K562 (cell line): ENCODE measurements around the gene MYL12A. TPM values are rescaled to one million over a fixed set of nuclear protein-coding genes. Genes with fewer than 3 reads are reported as not detected.

Experiments
- ATF1 ChIP-seq, 2 experiments: fragments of 450-650 bp in 1 of 2; IDR thresholded peaks; 2 replicates each; pipeline ENCODE4 v1.6.1; 2016; ENCODE audit warnings: missing compliant biosample characterization in 1 of 2, missing genetic modification characterization in 1 of 2
- BCOR ChIP-seq: fragments of 450-650 bp; IDR thresholded peaks from 2 replicates; pipeline ENCODE4 v1.6.1; 2016
- CBX2 ChIP-seq: fragments of 200-600 bp; sonication (generic); IDR thresholded peaks from one replicate; pipeline ENCODE4 v1.6.1; 2012; ENCODE audit warnings: mild to moderate bottlenecking, low read length, inconsistent platforms; ENCODE audit not compliant: insufficient read depth, poor library complexity, severe bottlenecking
- CTBP1 ChIP-seq: fragments of 450-650 bp; IDR thresholded peaks from 2 replicates; pipeline ENCODE4 v1.6.1; 2016; ENCODE audit warnings: borderline replicate concordance
- GATAD2A ChIP-seq: fragments of 450-650 bp; IDR thresholded peaks from 2 replicates; pipeline ENCODE4 v1.6.1; 2017
- GTF2A2 ChIP-seq: IDR thresholded peaks from 2 replicates; pipeline ENCODE4 v1.6.1; 2016; ENCODE audit warnings: mild to moderate bottlenecking, missing genetic modification characterization, missing compliant biosample characterization
- HMGN3 ChIP-seq: IDR thresholded peaks from 2 replicates; pipeline ENCODE4 v1.6.1; 2011; ENCODE audit warnings: borderline replicate concordance, low read depth, mild to moderate bottlenecking, mixed read lengths, low read length; ENCODE audit not compliant: insufficient read length; ENCODE audit errors: extremely low read depth
- KDM5B ChIP-seq: fragments of 200-600 bp; sonication (generic); IDR thresholded peaks from 2 replicates; pipeline ENCODE4 v1.6.1; 2012; ENCODE audit warnings: low read depth, mild to moderate bottlenecking, moderate library complexity, low read length, control low read depth, inconsistent platforms; ENCODE audit not compliant: insufficient replicate concordance
- MYC ChIP-seq, 2 experiments: fragments of 250-450 bp in 1 of 2; sonication (Bioruptor Pico) in 1 of 2; IDR thresholded peaks; 2 replicates each; pipeline versions ENCODE4 v1.5.1 to v1.6.1; 2012 to 2021; ENCODE audit warnings: low read depth in 2 of 2, borderline replicate concordance in 1 of 2, improper control_type of control experiment in 1 of 2, low read length in 1 of 2, mild to moderate bottlenecking in 1 of 2, moderate library complexity in 1 of 2
- PML ChIP-seq: IDR thresholded peaks from 2 replicates; pipeline ENCODE4 v1.6.1; 2012; ENCODE audit warnings: low read length, inconsistent platforms
- PRMT5 ChIP-seq: sonication (generic); formaldehyde crosslinking; IDR thresholded peaks from 2 replicates; pipeline ENCODE4 v1.5.0; 2020; ENCODE audit warnings: missing genetic modification reagents
- RBM22 ChIP-seq: fragments of 200-400 bp; formaldehyde crosslinking; IDR thresholded peaks from 2 replicates; pipeline ENCODE4 v1.6.1; 2018; ENCODE audit warnings: low read length, low read depth; ENCODE audit not compliant: poor library complexity, severe bottlenecking
- ZFX ChIP-seq: sonication (generic); formaldehyde crosslinking; IDR thresholded peaks from 2 replicates; pipeline ENCODE4 v1.8.0; 2022; ENCODE audit warnings: mild to moderate bottlenecking, missing genetic modification reagents, moderate library complexity
- ZNF778 ChIP-seq: fragments of 450-650 bp; formaldehyde crosslinking; IDR thresholded peaks from 2 replicates; pipeline ENCODE4 v1.4.0; 2020; ENCODE audit warnings: mild to moderate bottlenecking, moderate library complexity
- ZZZ3 ChIP-seq: fragments of 450-650 bp; IDR thresholded peaks from 2 replicates; pipeline ENCODE4 v1.6.1; 2016; ENCODE audit warnings: antibody characterized with exemption, mild to moderate bottlenecking, moderate library complexity
- polyA plus RNA-seq, 8 experiments: library from polyadenylated mRNA; depleted of rRNA in 4 of 8; stranded (reverse) in 5 of 8; unstranded in 3 of 8; fragments of >200 nt; fragmentation: Nextera tagmentation in 2 of 8; fragmentation: Illumina TruSeq in 1 of 8; extraction: Ambion mirVana in 2 of 8; extraction: Trizol in 1 of 8; gene quantifications; 2 replicates each; pipeline versions ENCODE4 v1.2.1 to v1.2.3, GENCODE V29; 2011 to 2014; ENCODE audit warnings: inconsistent platforms in 1 of 8, missing spikeins in 1 of 8
- total RNA-seq, 7 experiments: library from RNA; depleted of rRNA in 6 of 7; stranded (reverse); fragments of >200 nt in 6 of 7; fragmentation: Illumina TruSeq in 2 of 7; extraction: Trizol in 2 of 7; gene quantifications; 2 replicates each; pipeline versions ENCODE4 v1.2.1 to v1.2.3, GENCODE V29; 2011 to 2021; ENCODE audit warnings: low replicate concordance in 1 of 7
- TF ChIP-seq, protein P1 (sequence below): fragments of 200-400 bp; formaldehyde crosslinking; IDR thresholded peaks from 2 replicates; pipeline ENCODE4 v1.6.1; 2017; ENCODE audit warnings: mild to moderate bottlenecking, low read depth, low read length, moderate library complexity
- TF ChIP-seq, protein P2 (sequence below): fragments of 450-650 bp; formaldehyde crosslinking; IDR thresholded peaks from 2 replicates; pipeline ENCODE4 v1.4.0; 2022; ENCODE audit warnings: mild to moderate bottlenecking, moderate library complexity
- TF ChIP-seq, protein P3 (sequence below), 2 experiments: fragments of 250-450 bp in 1 of 2; fragments of 450-650 bp in 1 of 2; sonication (Bioruptor Pico) in 1 of 2; IDR thresholded peaks; 2 replicates each; pipeline versions ENCODE4 v1.6.1 to v1.8.0; 2016 to 2021; ENCODE audit warnings: mild to moderate bottlenecking in 2 of 2, moderate library complexity in 2 of 2, missing compliant biosample characterization in 1 of 2, missing genetic modification characterization in 1 of 2
- TF ChIP-seq, protein P4 (sequence below): sonication (generic); formaldehyde crosslinking; IDR thresholded peaks from 2 replicates; pipeline ENCODE4 v1.8.1; 2023; ENCODE audit warnings: mild to moderate bottlenecking, missing genetic modification reagents
- TF ChIP-seq, protein P5 (sequence below): sonication (generic); formaldehyde crosslinking; IDR thresholded peaks from 2 replicates; pipeline ENCODE4 v1.8.1; 2023; ENCODE audit warnings: mild to moderate bottlenecking, missing genetic modification reagents

MYL12A gene
- total and polyA plus RNA-seq, 9 of the 15 experiments (the other 6 are each of a cell fraction or from before 2014, with no cell fraction given) = 308 to 1,031 (median 559) TPM

DNA sequence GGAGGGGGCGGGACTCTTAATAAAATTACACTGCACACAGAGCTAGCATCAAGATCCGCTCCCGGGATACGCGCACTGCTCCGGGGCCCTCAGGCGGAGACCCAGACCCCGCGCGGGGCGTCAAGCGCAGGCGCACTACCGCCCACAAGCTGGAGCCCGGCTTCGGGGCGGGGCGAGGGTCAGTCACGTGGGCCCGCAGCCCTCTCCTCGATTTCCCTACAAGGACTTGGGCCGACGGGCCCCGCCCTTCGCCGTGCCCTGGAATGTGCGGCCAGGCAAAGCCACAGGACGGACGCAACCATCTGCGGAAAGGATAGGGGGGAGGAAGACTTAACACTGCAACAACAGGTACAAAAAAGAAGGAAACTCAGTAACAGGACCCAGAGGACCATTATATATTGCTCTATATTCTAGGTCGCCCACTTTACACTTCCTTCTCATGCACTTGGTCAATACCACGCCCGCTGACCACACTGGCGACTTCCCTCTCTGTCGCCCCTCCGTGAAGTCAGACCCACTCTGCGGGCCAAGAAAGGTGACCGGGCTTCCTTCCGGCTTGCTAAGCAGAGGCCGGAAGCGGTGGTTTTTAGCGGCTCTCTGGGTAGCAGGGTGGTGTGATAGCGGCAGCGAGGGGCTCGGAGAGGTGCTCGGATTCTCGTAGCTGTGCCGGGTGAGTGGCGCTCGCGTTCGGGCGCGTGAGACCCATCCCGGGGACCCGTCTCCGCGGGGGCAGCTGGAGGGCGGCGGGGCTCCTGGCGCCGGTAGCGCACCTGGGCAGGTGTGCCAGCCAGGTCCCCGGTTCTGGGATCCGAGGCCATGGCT, at the start of gene MYL12A (continued):
- TF ChIP-seq, protein P1, sequence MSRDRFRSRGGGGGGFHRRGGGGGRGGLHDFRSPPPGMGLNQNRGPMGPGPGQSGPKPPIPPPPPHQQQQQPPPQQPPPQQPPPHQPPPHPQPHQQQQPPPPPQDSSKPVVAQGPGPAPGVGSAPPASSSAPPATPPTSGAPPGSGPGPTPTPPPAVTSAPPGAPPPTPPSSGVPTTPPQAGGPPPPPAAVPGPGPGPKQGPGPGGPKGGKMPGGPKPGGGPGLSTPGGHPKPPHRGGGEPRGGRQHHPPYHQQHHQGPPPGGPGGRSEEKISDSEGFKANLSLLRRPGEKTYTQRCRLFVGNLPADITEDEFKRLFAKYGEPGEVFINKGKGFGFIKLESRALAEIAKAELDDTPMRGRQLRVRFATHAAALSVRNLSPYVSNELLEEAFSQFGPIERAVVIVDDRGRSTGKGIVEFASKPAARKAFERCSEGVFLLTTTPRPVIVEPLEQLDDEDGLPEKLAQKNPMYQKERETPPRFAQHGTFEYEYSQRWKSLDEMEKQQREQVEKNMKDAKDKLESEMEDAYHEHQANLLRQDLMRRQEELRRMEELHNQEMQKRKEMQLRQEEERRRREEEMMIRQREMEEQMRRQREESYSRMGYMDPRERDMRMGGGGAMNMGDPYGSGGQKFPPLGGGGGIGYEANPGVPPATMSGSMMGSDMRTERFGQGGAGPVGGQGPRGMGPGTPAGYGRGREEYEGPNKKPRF = no peak
- no peak for TF ChIP-seq ZZZ3
- peak; percentile 93 for TF ChIP-seq RBM22
- TF ChIP-seq PML = peak; percentile 89
- no peak for TF ChIP-seq CBX2
- TF ChIP-seq KDM5B = peak; percentile 87
- no peak for TF ChIP-seq GATAD2A
- no peak for TF ChIP-seq PRMT5 (CRISPR knock-in tag)
- peak; percentile 71 for TF ChIP-seq GTF2A2
- peak; percentile 95 for TF ChIP-seq HMGN3
- TF ChIP-seq, protein P2, sequence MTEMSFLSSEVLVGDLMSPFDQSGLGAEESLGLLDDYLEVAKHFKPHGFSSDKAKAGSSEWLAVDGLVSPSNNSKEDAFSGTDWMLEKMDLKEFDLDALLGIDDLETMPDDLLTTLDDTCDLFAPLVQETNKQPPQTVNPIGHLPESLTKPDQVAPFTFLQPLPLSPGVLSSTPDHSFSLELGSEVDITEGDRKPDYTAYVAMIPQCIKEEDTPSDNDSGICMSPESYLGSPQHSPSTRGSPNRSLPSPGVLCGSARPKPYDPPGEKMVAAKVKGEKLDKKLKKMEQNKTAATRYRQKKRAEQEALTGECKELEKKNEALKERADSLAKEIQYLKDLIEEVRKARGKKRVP = no peak
- TF ChIP-seq MYC (IDR thresholded peaks at IDR 0.05; ENCODE audit: low read depth, low read length) = peak; percentile 64
- TF ChIP-seq MYC (CRISPR knock-in tag; IDR thresholded peaks at IDR 0.05; ENCODE audit: borderline replicate concordance, low read depth) = no peak; the same call in 1 of the 2 replicates
- no peak for TF ChIP-seq ATF1 (CRISPR knock-in tag; IDR thresholded peaks at IDR 0.05)
- TF ChIP-seq ATF1 (tag; IDR thresholded peaks at IDR 0.05) = peak; percentile 94
- no peak for TF ChIP-seq ZFX (CRISPR knock-in tag)
- TF ChIP-seq, protein P3, sequence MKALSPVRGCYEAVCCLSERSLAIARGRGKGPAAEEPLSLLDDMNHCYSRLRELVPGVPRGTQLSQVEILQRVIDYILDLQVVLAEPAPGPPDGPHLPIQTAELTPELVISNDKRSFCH (CRISPR knock-in tag; IDR thresholded peaks at IDR 0.05) = no peak
- TF ChIP-seq, protein P3 (tag; IDR thresholded peaks at IDR 0.05) = peak; percentile 92
- TF ChIP-seq, protein P4, sequence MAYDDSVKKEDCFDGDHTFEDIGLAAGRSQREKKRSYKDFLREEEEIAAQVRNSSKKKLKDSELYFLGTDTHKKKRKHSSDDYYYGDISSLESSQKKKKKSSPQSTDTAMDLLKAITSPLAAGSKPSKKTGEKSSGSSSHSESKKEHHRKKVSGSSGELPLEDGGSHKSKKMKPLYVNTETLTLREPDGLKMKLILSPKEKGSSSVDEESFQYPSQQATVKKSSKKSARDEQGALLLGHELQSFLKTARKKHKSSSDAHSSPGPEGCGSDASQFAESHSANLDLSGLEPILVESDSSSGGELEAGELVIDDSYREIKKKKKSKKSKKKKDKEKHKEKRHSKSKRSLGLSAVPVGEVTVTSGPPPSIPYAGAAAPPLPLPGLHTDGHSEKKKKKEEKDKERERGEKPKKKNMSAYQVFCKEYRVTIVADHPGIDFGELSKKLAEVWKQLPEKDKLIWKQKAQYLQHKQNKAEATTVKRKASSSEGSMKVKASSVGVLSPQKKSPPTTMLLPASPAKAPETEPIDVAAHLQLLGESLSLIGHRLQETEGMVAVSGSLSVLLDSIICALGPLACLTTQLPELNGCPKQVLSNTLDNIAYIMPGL = 0 out of 2 replicates have a peak, but pooled peaks have one; percentile 53
- TF ChIP-seq, protein P5, sequence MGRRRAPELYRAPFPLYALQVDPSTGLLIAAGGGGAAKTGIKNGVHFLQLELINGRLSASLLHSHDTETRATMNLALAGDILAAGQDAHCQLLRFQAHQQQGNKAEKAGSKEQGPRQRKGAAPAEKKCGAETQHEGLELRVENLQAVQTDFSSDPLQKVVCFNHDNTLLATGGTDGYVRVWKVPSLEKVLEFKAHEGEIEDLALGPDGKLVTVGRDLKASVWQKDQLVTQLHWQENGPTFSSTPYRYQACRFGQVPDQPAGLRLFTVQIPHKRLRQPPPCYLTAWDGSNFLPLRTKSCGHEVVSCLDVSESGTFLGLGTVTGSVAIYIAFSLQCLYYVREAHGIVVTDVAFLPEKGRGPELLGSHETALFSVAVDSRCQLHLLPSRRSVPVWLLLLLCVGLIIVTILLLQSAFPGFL = 0 out of 2 replicates have a peak, but pooled peaks have one; percentile 72
- peak; percentile 84; the same call in 1 of the 2 replicates for TF ChIP-seq CTBP1
- no peak for TF ChIP-seq ZNF778 (CRISPR knock-in tag)
- peak; percentile 40; the same call in 1 of the 2 replicates for TF ChIP-seq BCOR
